Epithelial cell of esophagus (primary cell): ENCODE data around the gene TMEM272.

ENCODE experiments used
- DNase-seq: peaks from one replicate; pipeline ENCODE4 v3.0.0; 2010; ENCODE audit warnings: low read depth
- H3K4me3 ChIP-seq: 2 replicates; pipeline ENCODE4 v1.5.1; 2011; ENCODE audit warnings: mild to moderate bottlenecking, low read length, control low read depth
- TF ChIP-seq, protein P1 (sequence below): IDR thresholded peaks from 2 replicates; pipeline ENCODE4 v1.5.1; 2011; ENCODE audit warnings: low read depth, mild to moderate bottlenecking, low read length, control low read depth, inconsistent platforms; ENCODE audit not compliant: insufficient read depth; ENCODE audit errors: missing control alignments

Gene TMEM272

DNA sequence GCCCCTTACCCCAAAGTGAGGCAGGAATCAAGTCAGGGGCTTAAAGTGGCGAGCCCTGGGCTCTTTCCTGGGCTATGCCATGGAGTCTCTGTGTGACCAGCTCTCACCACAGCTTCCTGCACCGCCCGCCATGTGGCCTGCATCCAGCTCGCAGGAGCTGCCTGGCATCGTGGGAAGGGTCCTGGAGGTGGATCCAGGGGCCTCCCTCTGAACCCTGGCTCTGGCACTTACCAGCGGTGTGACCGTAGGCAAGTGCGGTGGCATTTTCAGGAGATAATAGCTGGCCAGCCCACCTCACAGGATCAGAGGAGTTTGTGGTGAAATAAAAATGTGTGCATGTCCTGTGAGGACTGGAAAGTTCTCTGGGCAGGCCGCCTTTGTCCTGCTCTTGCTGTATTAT, 67.1 kb downstream of the TMEM272 start:
- no peak overlapping the region for H3K4me3 ChIP-seq
- TF ChIP-seq, protein P1, sequence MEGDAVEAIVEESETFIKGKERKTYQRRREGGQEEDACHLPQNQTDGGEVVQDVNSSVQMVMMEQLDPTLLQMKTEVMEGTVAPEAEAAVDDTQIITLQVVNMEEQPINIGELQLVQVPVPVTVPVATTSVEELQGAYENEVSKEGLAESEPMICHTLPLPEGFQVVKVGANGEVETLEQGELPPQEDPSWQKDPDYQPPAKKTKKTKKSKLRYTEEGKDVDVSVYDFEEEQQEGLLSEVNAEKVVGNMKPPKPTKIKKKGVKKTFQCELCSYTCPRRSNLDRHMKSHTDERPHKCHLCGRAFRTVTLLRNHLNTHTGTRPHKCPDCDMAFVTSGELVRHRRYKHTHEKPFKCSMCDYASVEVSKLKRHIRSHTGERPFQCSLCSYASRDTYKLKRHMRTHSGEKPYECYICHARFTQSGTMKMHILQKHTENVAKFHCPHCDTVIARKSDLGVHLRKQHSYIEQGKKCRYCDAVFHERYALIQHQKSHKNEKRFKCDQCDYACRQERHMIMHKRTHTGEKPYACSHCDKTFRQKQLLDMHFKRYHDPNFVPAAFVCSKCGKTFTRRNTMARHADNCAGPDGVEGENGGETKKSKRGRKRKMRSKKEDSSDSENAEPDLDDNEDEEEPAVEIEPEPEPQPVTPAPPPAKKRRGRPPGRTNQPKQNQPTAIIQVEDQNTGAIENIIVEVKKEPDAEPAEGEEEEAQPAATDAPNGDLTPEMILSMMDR = no peak

DNA sequence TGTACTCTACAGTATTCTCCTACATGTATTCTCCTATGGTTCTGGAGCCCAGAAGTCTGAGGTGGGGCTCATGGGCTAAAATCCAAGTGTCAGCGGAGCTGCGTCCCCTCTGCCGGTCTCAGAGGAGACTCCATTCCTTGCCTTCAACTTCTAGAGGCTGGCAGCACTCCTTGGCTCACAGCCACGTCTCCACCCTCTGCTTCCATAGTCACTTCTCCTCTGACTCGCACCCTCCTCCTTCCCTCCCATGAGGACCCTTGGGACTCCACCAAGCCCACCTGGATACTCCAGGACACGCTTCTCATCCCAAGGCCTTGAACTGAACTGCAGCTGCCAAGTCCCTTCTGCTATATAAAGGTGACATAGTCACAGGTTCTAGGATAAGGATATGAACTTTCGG, 68.8 kb downstream of the TMEM272 start:
- DNase-seq = no peak

More for the DNA sequence above, 67.1 kb downstream of the TMEM272 start:
- no peak for DNase-seq

DNA sequence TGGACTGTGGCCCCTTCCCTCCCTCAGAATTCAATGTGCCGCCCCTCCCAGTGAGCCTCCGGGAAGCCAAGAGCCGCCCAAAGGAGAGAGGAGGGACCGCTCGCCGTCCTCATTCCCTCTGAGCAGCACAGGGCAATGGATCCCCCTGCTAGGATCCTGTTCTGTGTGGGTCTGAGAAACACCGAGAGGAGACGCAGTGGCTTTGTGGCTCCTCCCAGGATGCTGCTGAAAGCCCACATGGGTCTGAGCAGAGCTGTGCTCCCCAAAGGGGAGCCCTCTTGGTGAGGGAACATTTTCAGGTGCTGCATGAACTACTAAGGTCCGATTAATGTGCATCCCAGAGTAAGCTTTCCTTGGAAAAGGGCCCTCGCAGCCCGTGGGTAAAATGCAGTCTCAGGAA, 71.5 kb downstream of the TMEM272 start:
- DNase-seq = no peak
- TF ChIP-seq, protein P1 = no peak
- no peak overlapping the region for H3K4me3 ChIP-seq

More for the DNA sequence above, 68.8 kb downstream of the TMEM272 start:
- no peak overlapping the region for H3K4me3 ChIP-seq
- TF ChIP-seq, protein P1 = no peak

DNA sequence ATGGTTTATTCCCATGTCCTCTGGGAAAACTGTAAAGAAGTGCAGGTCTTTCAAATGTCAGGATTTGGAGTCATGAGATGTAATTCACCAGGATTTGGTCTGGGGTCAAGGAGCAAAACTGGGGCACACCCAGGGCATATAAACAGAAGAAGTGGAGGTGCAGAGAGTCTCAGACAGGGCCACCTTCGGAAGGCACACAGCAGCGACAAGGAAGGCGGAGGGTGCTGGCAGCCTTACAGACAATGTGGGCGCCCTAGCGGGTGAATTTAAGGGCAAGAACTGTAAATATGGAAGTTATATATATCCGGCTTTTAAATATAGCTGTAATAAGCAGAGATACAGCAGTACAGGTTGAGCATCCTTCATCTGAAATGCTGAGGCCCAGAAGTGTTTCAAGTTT, 72.2 kb downstream of the TMEM272 start:
- no peak for DNase-seq
- TF ChIP-seq, protein P1 = no peak
- H3K4me3 ChIP-seq = no peak overlapping the region

DNA sequence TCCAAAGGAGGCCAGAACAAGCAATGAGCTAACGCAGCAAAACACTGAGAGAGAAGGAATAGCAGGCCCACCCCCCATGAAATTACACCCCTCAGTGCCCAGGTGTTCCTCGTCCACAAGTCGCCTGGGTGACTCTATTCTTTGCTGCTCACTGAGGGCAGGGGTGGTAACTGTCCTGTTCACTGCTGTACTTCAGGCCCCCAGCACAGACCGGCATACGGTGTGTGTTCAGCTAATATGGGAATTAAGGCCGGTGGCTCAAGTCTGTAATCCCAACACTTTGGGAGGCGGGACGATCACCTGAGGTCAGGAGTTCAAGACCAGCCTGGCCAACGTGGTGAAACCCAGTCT, 72.9 kb downstream of the TMEM272 start:
- DNase-seq = no peak
- no peak overlapping the region for H3K4me3 ChIP-seq
- TF ChIP-seq, protein P1 = no peak

DNA sequence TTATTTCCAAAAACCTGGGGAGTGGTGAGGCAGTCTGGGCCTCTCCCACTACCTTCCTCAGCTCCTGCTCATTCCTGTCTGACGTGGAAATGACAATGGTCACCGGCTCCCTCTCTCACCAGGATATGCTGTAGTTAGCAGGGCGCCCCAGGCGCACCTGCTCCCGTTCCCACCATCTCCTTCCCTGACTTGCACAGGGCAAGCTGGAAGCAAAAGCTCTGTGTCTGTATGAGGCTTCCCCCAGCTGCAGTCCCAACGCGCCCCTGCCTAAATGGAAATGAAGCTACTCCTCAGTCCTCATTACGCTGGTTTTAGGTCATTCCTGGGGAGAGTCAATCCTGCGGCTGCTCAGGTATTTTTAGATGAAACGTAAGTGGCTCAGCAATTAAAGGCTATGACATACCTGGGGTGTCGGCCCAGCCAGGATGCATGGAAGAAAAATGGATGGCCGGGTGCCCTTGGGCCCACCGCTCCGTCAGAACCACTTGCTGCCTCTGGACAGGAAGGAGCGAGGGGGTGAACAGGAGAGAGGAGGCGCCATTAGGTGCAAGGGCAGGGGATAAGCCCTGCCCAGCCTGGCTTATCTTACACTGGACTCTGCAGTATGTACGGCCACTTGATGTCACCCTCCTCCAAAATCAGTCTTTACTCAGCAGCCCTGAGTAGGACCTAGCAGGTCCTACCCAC, 73.4 kb downstream of the TMEM272 start:
- DNase-seq = no peak
- TF ChIP-seq, protein P1 = no peak
- no peak overlapping the region for H3K4me3 ChIP-seq

DNA sequence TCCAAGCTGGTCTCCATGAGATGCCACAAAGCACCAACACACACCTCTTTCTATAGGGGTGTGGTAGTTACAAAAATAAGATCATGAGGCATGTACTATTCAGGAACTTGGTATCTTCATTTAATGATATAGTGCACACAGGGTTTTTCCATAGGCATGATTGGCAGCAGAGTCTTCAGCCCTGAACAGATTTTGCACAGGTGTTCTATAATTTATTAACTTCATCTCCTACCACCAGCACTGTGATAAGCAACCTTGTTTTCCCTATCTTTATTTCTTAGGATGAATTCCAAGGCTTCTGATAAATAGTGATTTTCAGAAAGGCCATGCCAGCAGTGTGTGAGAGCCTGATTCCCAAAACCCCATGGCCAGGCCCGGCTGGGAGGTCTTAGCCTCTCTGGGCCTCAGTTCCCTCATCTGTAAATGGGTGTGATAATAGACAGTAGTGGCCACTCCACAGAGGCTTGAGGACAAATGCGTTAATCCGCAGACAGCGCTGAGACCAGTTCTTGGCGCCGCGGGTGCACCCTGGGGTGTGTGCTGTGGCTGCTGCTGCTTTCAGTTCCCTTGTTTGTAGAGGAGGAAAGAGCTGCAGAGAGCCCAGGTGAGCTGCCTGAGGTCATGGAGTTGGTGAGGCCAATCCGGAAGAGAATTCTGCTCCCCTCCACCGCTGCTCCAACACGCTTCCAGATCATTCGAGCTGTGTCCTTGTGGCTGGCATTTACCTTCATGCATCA, 74.1 kb downstream of the TMEM272 start:
- no peak overlapping the region for H3K4me3 ChIP-seq
- no peak for DNase-seq
- TF ChIP-seq, protein P1 = no peak
